GM12878 (cell line): ENCODE data around the gene PRDM16.

Experiments
- BMI1 ChIP-seq: fragments of 450-650 bp; IDR thresholded peaks from 2 replicates; pipeline ENCODE4 v1.6.1; 2016; ENCODE audit warnings: mild to moderate bottlenecking, moderate library complexity, borderline replicate concordance
- NBN ChIP-seq: fragments of 450-650 bp; IDR thresholded peaks from 2 replicates; pipeline ENCODE4 v1.6.1; 2016

- no peak for TF ChIP-seq BMI1
- TF ChIP-seq NBN, result no peak
Measured at GRCh38 chr1:3465935-3466321, 396.9 kb downstream of the PRDM16 start.
